Naive thymus-derived CD4-positive, alpha-beta T cell (primary cell): ENCODE data around the gene PPFIBP2. TPM values are rescaled to one million over a fixed set of nuclear protein-coding genes. Genes with fewer than 3 reads are reported as not detected.

Experiments
- ATAC-seq: fragments of 150-1000 bp; cut with Tn5 transposase; 2 replicates; pipeline ENCODE4 v1.10.0; 2021; ENCODE audit warnings: mild to moderate bottlenecking, moderate library complexity
- CTCF ChIA-PET: fragments of 350-600 bp; sonication (Branson Sonifier 250); formaldehyde crosslinking; loops from one replicate; lab custom pipeline; 2021; ENCODE audit warnings: antibody characterized with exemption; lab: Charles Lee
- POLR2A ChIA-PET: fragments of 350-600 bp; sonication (Branson Sonifier 250); formaldehyde crosslinking; loops from one replicate; lab custom pipeline; 2021; ENCODE audit warnings: antibody characterized with exemption, inconsistent platforms; lab: Charles Lee
- DNase-seq, 9 donors: peaks; one replicate each; pipeline versions ENCODE4 v3.0.0 to v3.0.0-alpha.2; 2020 to 2022; ENCODE audit warnings: mixed read lengths in 1 of 9
- H3K27ac ChIP-seq: one replicate; pipeline ENCODE4 v1.7.0; 2013; ENCODE audit warnings: mild to moderate bottlenecking, low read depth, low read length, moderate library complexity
- H3K27me3 ChIP-seq, 2 donors: one replicate each; pipeline ENCODE4 v1.7.0; 2013; ENCODE audit warnings: low read length in 2 of 2, mild to moderate bottlenecking in 2 of 2, moderate library complexity in 2 of 2; ENCODE audit not compliant: control insufficient read depth in 2 of 2, insufficient read depth in 2 of 2
- H3K36me3 ChIP-seq, 3 experiments: 1 replicate in 2 of 3; 2 replicates in 1 of 3; pipeline ENCODE4 v1.7.0; 2013; ENCODE audit warnings: low read length in 3 of 3, mild to moderate bottlenecking in 3 of 3, moderate library complexity in 1 of 3; ENCODE audit not compliant: insufficient read depth in 3 of 3, control insufficient read depth in 2 of 3
- H3K4me1 ChIP-seq, 2 donors: one replicate each; pipeline ENCODE4 v1.7.0; 2013; ENCODE audit warnings: low read length in 2 of 2, mild to moderate bottlenecking in 2 of 2, moderate library complexity in 1 of 2; ENCODE audit not compliant: control insufficient read depth in 2 of 2, insufficient read depth in 2 of 2
- H3K4me3 ChIP-seq: 2 replicates; pipeline ENCODE4 v1.7.0; 2013; ENCODE audit warnings: mild to moderate bottlenecking, low read length
- H3K9me3 ChIP-seq, 3 experiments: 1 replicate in 2 of 3; 2 replicates in 1 of 3; pipeline ENCODE4 v1.7.0; 2013; ENCODE audit warnings: low read length in 3 of 3; ENCODE audit not compliant: control insufficient read depth in 2 of 3
- H3K27ac Mint-ChIP-seq, 9 donors: one replicate each; pipeline ENCODE4 v1.8.0; 2020 to 2022; ENCODE audit warnings: mixed read lengths in 9 of 9, mild to moderate bottlenecking in 8 of 9, moderate library complexity in 5 of 9, inconsistent platforms in 2 of 9
- H3K27me3 Mint-ChIP-seq, 5 donors: one replicate each; pipeline ENCODE4 v1.8.0; 2021 to 2022; ENCODE audit warnings: mixed read lengths in 5 of 5, mild to moderate bottlenecking in 1 of 5
- H3K36me3 Mint-ChIP-seq, 5 donors: one replicate each; pipeline ENCODE4 v1.8.0; 2020 to 2022; ENCODE audit warnings: mixed read lengths in 5 of 5, mild to moderate bottlenecking in 3 of 5, inconsistent platforms in 1 of 5
- H3K4me1 Mint-ChIP-seq, 7 donors: one replicate each; pipeline ENCODE4 v1.8.0; 2020 to 2022; ENCODE audit warnings: mixed read lengths in 7 of 7, mild to moderate bottlenecking in 3 of 7, inconsistent platforms in 1 of 7
- H3K4me3 Mint-ChIP-seq, 10 donors: one replicate each; pipeline ENCODE4 v1.8.0; 2020 to 2022; ENCODE audit warnings: mild to moderate bottlenecking in 10 of 10, mixed read lengths in 10 of 10, moderate library complexity in 6 of 10, inconsistent platforms in 2 of 10
- H3K9me3 Mint-ChIP-seq, 11 donors: one replicate each; pipeline ENCODE4 v1.8.0; 2020 to 2022; ENCODE audit warnings: mixed read lengths in 11 of 11, mild to moderate bottlenecking in 4 of 11, inconsistent platforms in 1 of 11, moderate library complexity in 1 of 11
- intact Hi-C, 2 donors: fragments of 100-400 bp; cut with micrococcal nuclease; formaldehyde crosslinking; loops; one replicate each; pipeline ENCODE4 v1.15.1; 2023
- polyA plus RNA-seq, 2 donors: library from polyadenylated mRNA; unstranded; fragments of 300-500 nt; fragmentation: Illumina TruSeq; gene quantifications; one replicate each; pipeline ENCODE4 v1.2.3, GENCODE V29; 2021
- total RNA-seq, 6 experiments: library from RNA in 5 of 6; stranded (reverse) in 5 of 6; gene quantifications; 1 replicate in 5 of 6; 2 replicates in 1 of 6; pipeline ENCODE4 v1.2.3 and lab custom pipeline; 2021 to 2026

Gene PPFIBP2
- total and polyA plus RNA-seq, 7 experiments from 2014 or later = 5.7 to 55.6 (median 42.6) TPM

DNA sequence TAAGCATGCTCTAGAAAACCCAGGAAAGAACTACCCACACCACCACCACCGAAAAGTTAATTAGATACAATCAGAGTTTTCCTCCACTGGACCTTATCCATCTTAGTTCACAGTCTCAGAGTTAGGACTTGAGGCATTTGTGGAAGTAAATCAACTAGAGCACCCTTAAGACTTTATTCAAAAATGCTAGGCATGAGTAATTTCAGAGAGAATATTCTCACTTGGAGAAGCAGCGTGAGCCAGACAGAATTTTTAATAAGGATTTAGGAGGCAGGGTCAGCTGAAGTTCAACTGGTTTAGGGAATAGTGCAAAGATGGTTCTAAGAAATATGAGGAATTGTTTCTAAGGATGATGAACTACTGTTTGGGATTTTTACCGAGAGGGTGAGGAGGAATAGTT lies 29.7 kb upstream of the PPFIBP2 start:
- Histone ChIP-seq H3K4me1 (no peaks in the 10 kb centered on the region), H3K36me3 (no peaks in the 10 kb centered on the region), H3K27ac (no peak overlapping the region), H3K4me3 (no peak overlapping the region), H3K27me3 (no peaks in the 10 kb centered on the region), H3K9me3 (no peaks in the 10 kb centered on the region)
- H3K27ac Mint-ChIP-seq = no peak overlapping the region
- CTCF ChIA-PET = no interaction called here
- intact Hi-C loops = no loop called here
- no peak for DNase-seq
- H3K36me3 Mint-ChIP-seq = no peaks in the 10 kb centered on the region
- no peak for ATAC-seq
- peaks cover 0 to 5% (median 0%) of the 10 kb centered on the region in 5 donors for H3K27me3 Mint-ChIP-seq
- H3K4me3 Mint-ChIP-seq = no peak overlapping the region
- POLR2A ChIA-PET = no interaction called here
- H3K9me3 Mint-ChIP-seq = no peaks in the 10 kb centered on the region
- peaks cover 0 to 2% (median 0%) of the 10 kb centered on the region in 7 donors for H3K4me1 Mint-ChIP-seq

DNA sequence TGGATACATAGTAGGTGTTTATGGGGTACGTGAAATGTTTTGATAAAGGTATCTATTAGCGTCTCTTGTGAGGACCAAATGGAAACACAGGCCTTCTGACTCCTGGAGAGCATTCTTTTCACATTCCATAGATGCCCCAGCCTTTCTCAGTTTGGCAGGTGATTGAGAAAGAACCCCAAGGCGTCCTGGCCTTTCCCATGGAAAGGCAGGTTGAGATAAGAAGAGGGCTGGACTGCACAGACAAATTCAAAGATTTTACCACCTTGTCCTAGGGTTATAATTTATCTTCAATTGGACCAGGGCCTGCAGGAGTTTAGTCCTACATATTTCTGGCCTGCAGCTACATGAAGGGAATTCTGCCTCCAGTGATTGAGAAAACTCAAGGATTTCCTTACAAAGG lies 29.2 kb upstream of the PPFIBP2 start:
- CTCF ChIA-PET = interaction anchor here (0.7 kb wide), 1 partner anchor 74 kb away, joined by 4 read pairs; no protein-coding TSS in a partner anchor

DNA sequence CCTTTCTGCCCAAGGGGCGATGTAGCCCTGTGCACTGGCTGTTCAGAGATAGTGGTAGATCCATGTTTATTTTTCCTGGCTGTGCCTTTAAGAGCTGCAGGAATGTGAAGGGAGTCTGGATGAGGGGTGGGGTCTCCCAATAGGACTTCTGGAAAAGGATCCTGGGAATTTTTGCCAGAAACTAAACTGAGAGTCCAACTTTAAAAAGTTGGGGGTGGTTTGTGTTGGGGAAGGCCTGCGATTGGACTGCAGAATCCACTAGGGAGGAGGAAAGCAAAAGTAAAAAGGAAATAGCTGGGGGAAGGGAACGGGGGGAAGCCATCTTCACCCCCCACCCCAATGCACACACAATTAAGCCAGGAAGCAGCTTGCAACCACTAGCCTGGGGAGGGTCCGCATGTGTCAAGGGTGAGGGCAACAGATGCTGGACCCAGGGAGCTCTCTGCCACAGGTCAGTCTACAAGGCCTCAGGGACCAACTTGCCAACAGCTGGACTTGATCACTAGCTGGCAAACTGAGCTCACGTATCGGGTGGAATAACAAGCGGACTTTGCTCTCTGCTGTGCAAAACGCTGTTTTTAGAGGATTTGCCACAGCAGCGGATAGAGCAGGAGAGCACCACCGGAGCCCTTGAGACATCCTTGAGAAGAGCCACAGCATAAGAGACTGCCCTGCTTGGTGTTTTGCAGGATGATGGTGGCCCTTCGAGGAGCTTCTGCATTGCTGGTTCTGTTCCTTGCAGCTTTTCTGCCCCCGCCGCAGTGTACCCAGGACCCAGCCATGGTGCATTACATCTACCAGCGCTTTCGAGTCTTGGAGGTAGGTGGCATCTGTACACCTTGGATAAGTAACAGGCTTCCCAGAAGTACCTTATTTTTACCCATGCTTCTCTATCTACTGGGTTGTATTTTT lies 28.4 kb upstream of the PPFIBP2 start, which contains the start of gene OLFML1:
TSS of gene OLFML1 (plus strand) at position 321 of the 912 bp plus-strand sequence. CDS start at position 691, 370 bp downstream.
- H3K4me1 Mint-ChIP-seq = peaks cover 0 to 2% (median 0%) of the 10 kb centered on the region in 7 donors
- H3K27ac Mint-ChIP-seq = no peak within 1 kb of the TSS
- DNase-seq (no peak), ATAC-seq (no peak)
- POLR2A ChIA-PET = no interaction called here
- H3K27me3 ChIP-seq = no peaks in the 10 kb centered on the region
- CTCF ChIA-PET = interaction anchor here (0.6 to 1.1 kb wide), 4 partner anchors 16 to 204 kb away, joined by 3 to 4 read pairs (median 3); no protein-coding TSS in a partner anchor
- no peaks in the 10 kb centered on the region for H3K9me3 ChIP-seq
- no peaks in the 10 kb centered on the region for H3K36me3 Mint-ChIP-seq
- H3K4me3 Mint-ChIP-seq = no peak within 1 kb of the TSS
- H3K4me3 ChIP-seq = no peak within 1 kb of the TSS
- H3K27ac ChIP-seq = no peak within 1 kb of the TSS
- intact Hi-C loops = no loop called here
- H3K27me3 Mint-ChIP-seq = peaks cover 0 to 5% (median 0%) of the 10 kb centered on the region in 5 donors
- no peaks in the 10 kb centered on the region for H3K36me3 ChIP-seq
- H3K4me1 ChIP-seq = no peaks in the 10 kb centered on the region
- no peaks in the 10 kb centered on the region for H3K9me3 Mint-ChIP-seq

More for the DNA sequence above, 29.2 kb upstream of the PPFIBP2 start:
- DNase-seq = no peak
- no peaks in the 10 kb centered on the region for H3K9me3 Mint-ChIP-seq
- H3K27ac ChIP-seq = no peak overlapping the region
- H3K9me3 ChIP-seq = no peaks in the 10 kb centered on the region
- no peaks in the 10 kb centered on the region for H3K36me3 ChIP-seq
- peaks cover 0 to 5% (median 0%) of the 10 kb centered on the region in 5 donors for H3K27me3 Mint-ChIP-seq
- no peak overlapping the region for H3K27ac Mint-ChIP-seq
- POLR2A ChIA-PET = no interaction called here
- no peak overlapping the region for H3K4me3 ChIP-seq
- H3K4me1 ChIP-seq = no peaks in the 10 kb centered on the region
- H3K36me3 Mint-ChIP-seq = no peaks in the 10 kb centered on the region
- H3K4me1 Mint-ChIP-seq = peaks cover 0 to 2% (median 0%) of the 10 kb centered on the region in 7 donors
- no peaks in the 10 kb centered on the region for H3K27me3 ChIP-seq
- H3K4me3 Mint-ChIP-seq = no peak overlapping the region
- intact Hi-C loops = no loop called here
- no peak for ATAC-seq

DNA sequence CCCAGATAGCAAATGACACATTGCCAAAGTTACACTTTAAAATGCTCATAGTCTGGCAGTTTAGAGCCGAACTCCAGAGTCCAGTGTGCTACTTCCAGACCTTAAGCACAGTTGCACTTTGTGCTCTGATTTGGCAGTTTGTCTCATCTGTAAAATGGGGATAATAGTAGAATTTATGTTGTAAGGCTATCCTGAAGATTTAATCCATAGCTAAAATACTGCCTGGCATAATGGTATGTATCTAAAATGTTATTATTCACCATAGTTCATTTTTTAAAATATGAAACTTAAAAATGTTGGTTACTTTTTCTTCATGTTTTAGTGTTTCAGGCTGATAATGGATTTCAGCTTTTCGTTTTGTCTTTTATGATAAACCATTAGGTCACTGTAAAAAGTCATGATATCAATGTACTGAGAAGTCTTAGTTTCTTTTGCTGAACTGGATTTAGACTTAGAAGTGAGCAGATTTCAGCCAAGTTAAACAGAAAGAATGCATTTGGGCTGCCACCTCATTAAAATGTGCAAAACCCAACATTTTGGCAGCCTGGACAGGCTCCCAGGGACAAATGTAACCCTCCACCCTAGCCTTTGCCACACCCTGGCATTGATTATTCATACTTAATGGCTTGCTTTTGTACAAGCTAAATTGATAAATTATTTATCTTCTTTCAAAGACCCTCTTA lies 27.6 kb upstream of the PPFIBP2 start:
- Histone ChIP-seq H3K36me3 (no peaks in the 10 kb centered on the region), H3K27ac (no peak overlapping the region), H3K4me1 (no peaks in the 10 kb centered on the region), H3K9me3 (no peaks in the 10 kb centered on the region), H3K4me3 (no peak overlapping the region), H3K27me3 (no peaks in the 10 kb centered on the region)
- no peaks in the 10 kb centered on the region for H3K9me3 Mint-ChIP-seq
- no peak overlapping the region for H3K4me3 Mint-ChIP-seq
- H3K36me3 Mint-ChIP-seq = no peaks in the 10 kb centered on the region
- H3K27me3 Mint-ChIP-seq = peaks cover 0 to 5% (median 0%) of the 10 kb centered on the region in 5 donors
- DNase-seq (no peak), ATAC-seq (no peak)
- ChIA-PET CTCF (interaction anchor here (1.1 kb wide), 1 partner anchor 26 kb away, joined by 3 read pairs; no protein-coding TSS in a partner anchor), POLR2A (no interaction called here)
- intact Hi-C loops = no loop called here
- H3K27ac Mint-ChIP-seq = no peak overlapping the region
- peaks cover 0 to 2% (median 0%) of the 10 kb centered on the region in 7 donors for H3K4me1 Mint-ChIP-seq

DNA sequence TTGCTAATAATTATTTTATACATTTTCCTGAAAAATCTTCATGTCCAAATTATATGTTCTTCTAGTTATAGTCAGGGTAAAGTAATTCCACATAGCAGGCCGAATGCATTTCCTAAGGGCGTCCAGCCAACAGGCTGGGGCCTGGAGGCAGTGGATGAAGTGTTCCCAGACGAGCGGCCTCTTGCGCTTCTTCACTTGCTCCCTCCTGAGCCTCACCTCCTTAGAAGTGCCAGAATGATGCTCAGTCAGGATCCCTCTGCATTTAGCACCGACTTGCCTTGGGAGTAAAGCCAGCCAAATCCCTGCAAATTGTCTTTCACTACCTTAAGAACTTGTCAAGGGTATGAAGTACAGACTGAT lies 27.0 kb upstream of the PPFIBP2 start:
- ChIA-PET POLR2A (no interaction called here), CTCF (interaction anchor here (0.7 kb wide), 1 partner anchor 17 kb away, joined by 5 read pairs; no protein-coding TSS in a partner anchor)
- H3K27me3 Mint-ChIP-seq = peaks cover 0 to 5% (median 0%) of the 10 kb centered on the region in 5 donors

DNA sequence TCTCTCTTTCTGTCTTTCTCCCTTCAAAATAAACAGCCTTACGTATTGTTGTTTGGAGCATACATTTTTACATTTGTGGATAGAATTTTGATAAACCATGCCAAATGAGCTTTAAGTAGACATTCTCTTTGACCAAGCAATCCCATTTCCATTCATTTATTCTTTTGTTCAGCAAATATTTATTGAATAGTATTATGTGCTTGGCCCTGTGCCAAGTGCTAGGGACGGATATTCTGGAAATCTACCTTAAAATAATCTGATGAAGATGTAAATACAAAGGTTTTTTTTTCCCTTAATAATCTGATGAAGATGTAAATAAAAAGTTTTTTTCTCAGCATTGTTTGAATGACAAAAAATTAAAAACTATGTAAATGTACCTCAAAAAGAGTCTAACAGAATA lies 26.4 kb upstream of the PPFIBP2 start:
- no peaks in the 10 kb centered on the region for H3K9me3 Mint-ChIP-seq
- ChIA-PET CTCF (interaction anchor here (0.7 kb wide), 1 partner anchor 18 kb away, joined by 5 read pairs; no protein-coding TSS in a partner anchor), POLR2A (no interaction called here)
- H3K4me3 Mint-ChIP-seq = no peak overlapping the region
- ATAC-seq (no peak), DNase-seq (no peak)
- Histone ChIP-seq H3K27me3 (no peaks in the 10 kb centered on the region), H3K36me3 (no peaks in the 10 kb centered on the region), H3K4me1 (no peaks in the 10 kb centered on the region), H3K9me3 (no peaks in the 10 kb centered on the region), H3K4me3 (no peak overlapping the region), H3K27ac (no peak overlapping the region)
- no peak overlapping the region for H3K27ac Mint-ChIP-seq
- intact Hi-C loops = no loop called here
- peaks cover 0 to 2% (median 0%) of the 10 kb centered on the region in 7 donors for H3K4me1 Mint-ChIP-seq
- H3K36me3 Mint-ChIP-seq = no peaks in the 10 kb centered on the region
- H3K27me3 Mint-ChIP-seq = peaks cover 0 to 5% (median 0%) of the 10 kb centered on the region in 5 donors

More for the DNA sequence above, 27.0 kb upstream of the PPFIBP2 start:
- Histone ChIP-seq H3K27me3 (no peaks in the 10 kb centered on the region), H3K4me1 (no peaks in the 10 kb centered on the region), H3K9me3 (no peaks in the 10 kb centered on the region), H3K36me3 (no peaks in the 10 kb centered on the region), H3K27ac (no peak overlapping the region), H3K4me3 (no peak overlapping the region)
- H3K4me1 Mint-ChIP-seq = peaks cover 0 to 2% (median 0%) of the 10 kb centered on the region in 7 donors
- DNase-seq (no peak), ATAC-seq (no peak)
- no peaks in the 10 kb centered on the region for H3K9me3 Mint-ChIP-seq
- no peak overlapping the region for H3K27ac Mint-ChIP-seq
- no peak overlapping the region for H3K4me3 Mint-ChIP-seq
- H3K36me3 Mint-ChIP-seq = no peaks in the 10 kb centered on the region
- intact Hi-C loops = no loop called here
